ENCODE results near the gene PHLDA1. TPM values are rescaled to one million over a fixed set of nuclear protein-coding genes. Genes with fewer than 3 reads are reported as not detected.

The PHLDA1 gene
- total RNA-seq, 1 donor from 2014 or later: 24.8 TPM

- DNase-seq: peak; percentile 5
Measured at GRCh38 chr12:76037130-76038103, 5.8 kb upstream of the PHLDA1 start.

- no peak for DNase-seq
Measured at GRCh38 chr12:76035045-76035444, 3.5 kb upstream of the PHLDA1 start.

- DNase-seq: no peak
Measured at GRCh38 chr12:76033081-76034011, 1.8 kb upstream of the PHLDA1 start.

GRCh38 chr12:76032043-76032981, 736 bp upstream of the PHLDA1 start:
- DNase-seq: no peak

- peak; percentile 72 for DNase-seq
Measured at GRCh38 chr12:76031081-76031413, 529 bp downstream of the PHLDA1 start.

GRCh38 chr12:76030341-76031080, 1.1 kb downstream of the PHLDA1 start:
- DNase-seq: no peak

- DNase-seq: no peak
Measured at GRCh38 chr12:76029982-76030340, 1.6 kb downstream of the PHLDA1 start.

GRCh38 chr12:76028571-76029277, 2.9 kb downstream of the PHLDA1 start:
- no peak for DNase-seq

GRCh38 chr12:76026643-76027063, 4.9 kb downstream of the PHLDA1 start:
- no peak for DNase-seq

GRCh38 chr12:76025601-76026575, 5.7 kb downstream of the PHLDA1 start:
- DNase-seq: no peak

GRCh38 chr12:76024942-76025600, 6.5 kb downstream of the PHLDA1 start:
- no peak for DNase-seq

GRCh38 chr12:76024102-76024781, 7.3 kb downstream of the PHLDA1 start:
- no peak for DNase-seq

GRCh38 chr12:76023069-76023690, 8.4 kb downstream of the PHLDA1 start:
- no peak for DNase-seq

GRCh38 chr12:76022506-76022905, 9.1 kb downstream of the PHLDA1 start:
- no peak for DNase-seq

GRCh38 chr12:76020731-76021672, 10.6 kb downstream of the PHLDA1 start:
- DNase-seq: no peak

- no peak for DNase-seq
Measured at GRCh38 chr12:76020281-76020680, 11.3 kb downstream of the PHLDA1 start.

Data from occipital lobe (tissue), 2 donors.